Esophagus muscularis mucosa (tissue), 4 donors: ENCODE results near the gene CRYAA.
"Not testable (repeated sequence)": the region's sequence is repeated elsewhere in the genome, so short reads cannot be mapped to it uniquely, and the experiment has no call there.

ENCODE experiments used
- CTCF ChIP-seq, 3 experiments: fragments of 200-600 bp in 2 of 3; fragments of 450-650 bp in 1 of 3; sonication (generic) in 2 of 3; IDR thresholded peaks; one replicate each; pipeline ENCODE4 v1.5.1; 2017 to 2019; ENCODE audit warnings: antibody characterized with exemption in 3 of 3, mild to moderate bottlenecking in 2 of 3, moderate library complexity in 1 of 3
- EP300 ChIP-seq: sonication (generic); formaldehyde crosslinking; IDR thresholded peaks from one replicate; pipeline ENCODE4 v1.6.1; 2017; ENCODE audit warnings: antibody characterized with exemption
- POLR2A ChIP-seq: fragments of 450-650 bp; IDR thresholded peaks from one replicate; pipeline ENCODE4 v1.6.1; 2017; ENCODE audit warnings: antibody characterized with exemption, moderate library complexity, mild to moderate bottlenecking, low read depth

DNA sequence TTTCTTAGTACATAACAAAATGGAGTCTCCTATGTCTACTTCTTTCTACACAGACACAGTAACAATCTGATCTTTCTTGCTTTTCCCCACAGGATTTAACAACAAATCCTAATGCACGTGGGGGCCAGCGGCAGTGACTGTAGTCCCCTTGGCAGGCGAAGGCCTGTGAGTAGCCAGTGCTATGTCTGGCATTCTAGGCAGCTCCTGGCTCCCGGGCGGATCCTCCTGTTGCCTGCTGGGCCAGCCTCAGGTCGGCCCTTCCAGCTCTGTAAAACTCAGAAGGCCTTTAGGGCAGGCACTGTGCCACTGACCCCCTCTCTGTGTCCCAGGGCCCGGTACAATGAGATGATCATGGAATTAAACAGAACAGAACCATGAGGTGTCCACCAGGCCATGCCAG, 20.8 kb upstream of the CRYAA start:
- not testable (repeated sequence) for TF ChIP-seq CTCF (IDR thresholded peaks at IDR 0.05); EP300; POLR2A
